Stimulated activated CD4-positive, alpha-beta T cell treated with anti-CD3 and anti-CD28 coated beads, Interleukin-2, amount 100 ng/mL, for 24 hours (primary cell): ENCODE results near the gene SOX15.
A peak's percentile ranks its signal among the peaks of the same experiment; 100 is the strongest.

Source experiments
- DNase-seq, 2 donors: peaks; one replicate each; pipeline ENCODE4 v3.0.0-alpha.2; 2020

SOX15 gene

DNA sequence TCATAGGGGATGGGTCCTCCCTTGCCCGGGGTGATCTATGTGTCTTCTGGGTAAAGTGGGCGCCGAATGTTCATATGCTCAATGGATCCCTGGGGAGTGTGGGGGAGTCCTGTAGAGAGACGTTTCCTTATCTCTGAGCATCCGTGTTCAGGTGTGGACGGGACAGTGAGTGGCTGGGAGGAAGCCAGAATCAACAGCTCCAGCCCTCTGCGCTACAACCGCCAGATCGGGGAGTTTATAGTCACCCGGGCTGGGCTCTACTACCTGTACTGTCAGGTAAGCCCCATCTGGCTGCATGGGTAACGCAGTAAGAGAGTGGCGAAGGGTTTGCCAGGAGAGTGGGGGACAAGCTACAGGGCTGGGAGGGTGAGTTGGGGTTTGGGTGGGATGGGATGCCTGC, 33.3 kb downstream of the SOX15 start:
- no peak for DNase-seq

DNA sequence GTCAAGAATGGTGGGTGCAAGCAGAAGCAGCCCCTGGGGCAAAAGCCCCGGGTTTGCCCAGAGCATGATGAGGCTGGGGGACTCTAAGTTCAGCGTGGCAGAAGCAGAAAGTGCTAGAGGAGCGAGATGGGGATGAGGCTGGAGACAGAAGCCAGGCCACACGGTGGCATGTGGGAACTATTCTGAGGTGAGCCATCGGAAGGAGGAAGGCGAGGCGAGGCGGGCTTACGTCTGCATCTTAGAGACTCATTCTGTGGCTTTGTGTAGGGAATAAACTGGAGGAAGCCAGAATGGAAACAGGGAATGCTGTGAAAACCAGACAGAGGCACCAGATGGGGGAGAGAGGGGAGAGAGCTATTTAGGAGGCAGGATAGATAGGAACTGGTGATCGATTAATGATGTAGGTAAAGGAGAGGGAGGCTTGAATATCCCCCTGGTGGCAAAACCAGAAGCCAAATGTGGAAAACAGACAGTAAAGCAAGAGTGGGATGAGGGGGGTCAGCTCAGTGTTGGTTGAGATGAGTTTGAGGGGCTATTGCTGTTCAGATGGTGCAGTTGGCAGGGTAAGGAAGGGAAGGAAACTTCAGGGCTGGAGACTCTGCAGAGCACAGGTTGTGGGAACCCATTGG, 34.5 kb downstream of the SOX15 start:
- DNase-seq, result no peak

DNA sequence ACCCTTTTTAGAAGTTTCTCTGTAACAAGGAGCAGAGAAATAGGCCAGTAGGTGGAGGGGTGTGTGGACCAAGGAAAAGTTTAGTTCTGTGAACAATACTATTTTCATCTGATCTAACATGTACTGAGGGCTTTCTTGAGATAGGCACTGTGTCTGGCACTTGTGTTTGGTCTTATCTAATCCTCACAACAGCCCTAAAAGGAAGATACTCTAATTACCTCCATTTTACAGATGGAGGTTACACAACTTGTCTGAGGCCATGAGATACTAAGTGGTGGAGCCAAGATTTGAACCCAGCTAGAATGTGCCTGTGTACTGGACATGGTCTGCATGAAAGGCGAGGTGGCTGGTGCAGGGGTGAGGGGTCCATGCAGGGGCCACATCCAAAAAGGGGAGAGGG, 36.5 kb downstream of the SOX15 start:
- no peak for DNase-seq

DNA sequence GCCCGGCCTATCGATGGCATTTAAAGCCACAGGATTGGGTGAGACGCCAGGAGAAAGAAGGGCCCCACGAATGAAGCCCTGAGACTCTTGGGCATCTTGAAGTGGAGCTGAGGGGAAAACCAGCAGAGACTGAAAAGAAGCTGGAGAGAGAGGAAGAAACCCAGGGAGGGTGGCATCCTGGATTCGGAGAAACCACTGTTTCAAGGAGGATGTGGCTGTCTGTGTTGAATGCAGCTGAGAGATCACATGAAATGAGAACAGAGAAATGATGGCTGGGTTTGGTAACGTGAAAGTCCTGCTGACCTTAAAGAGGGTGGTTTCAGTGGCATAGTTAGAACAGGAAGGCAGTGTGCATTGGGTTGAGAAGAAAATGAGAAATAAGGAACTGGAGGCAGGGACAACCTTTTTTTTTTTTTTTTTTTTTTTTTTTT, 37.3 kb downstream of the SOX15 start:
- DNase-seq, result no peak

DNA sequence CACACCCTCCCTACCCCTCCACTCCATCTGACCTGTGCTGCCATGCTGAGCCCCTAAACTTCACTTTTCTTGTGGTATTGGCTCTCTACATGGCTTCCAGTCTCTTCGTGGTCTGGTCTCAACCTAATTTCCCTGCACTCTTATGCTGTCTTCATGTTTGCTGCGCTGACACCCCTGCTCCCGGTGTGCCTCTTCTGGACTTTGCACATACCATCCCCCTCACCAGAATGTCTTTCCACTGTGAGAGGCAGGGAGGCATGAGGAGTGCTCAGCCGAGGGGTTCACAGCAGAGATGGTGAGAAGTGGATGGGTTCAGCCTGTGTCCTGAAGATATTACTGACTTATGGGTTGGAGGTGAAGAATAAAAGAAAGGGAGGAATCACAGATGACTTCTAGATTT, 38.5 kb downstream of the SOX15 start:
- DNase-seq, result no peak

DNA sequence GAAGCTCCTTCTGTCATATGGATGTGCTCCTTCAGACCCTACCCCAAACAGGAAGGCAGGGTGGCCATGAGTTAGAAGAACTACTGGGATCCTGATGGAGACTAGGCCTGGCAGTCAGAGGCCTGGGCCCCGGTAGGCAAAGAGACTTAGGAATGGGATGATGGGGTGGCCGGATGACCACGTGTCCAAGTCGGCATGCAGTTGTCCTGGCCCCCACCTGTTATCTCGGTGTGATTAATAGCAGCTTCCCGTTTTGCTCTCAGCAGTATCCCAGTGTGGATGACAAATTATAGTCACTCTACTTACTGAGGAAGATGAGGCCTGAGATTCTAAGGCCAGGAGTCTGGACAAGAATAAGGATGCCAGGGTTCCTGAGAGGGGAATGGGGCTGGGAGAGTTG, 39.5 kb downstream of the SOX15 start:
- no peak for DNase-seq

DNA sequence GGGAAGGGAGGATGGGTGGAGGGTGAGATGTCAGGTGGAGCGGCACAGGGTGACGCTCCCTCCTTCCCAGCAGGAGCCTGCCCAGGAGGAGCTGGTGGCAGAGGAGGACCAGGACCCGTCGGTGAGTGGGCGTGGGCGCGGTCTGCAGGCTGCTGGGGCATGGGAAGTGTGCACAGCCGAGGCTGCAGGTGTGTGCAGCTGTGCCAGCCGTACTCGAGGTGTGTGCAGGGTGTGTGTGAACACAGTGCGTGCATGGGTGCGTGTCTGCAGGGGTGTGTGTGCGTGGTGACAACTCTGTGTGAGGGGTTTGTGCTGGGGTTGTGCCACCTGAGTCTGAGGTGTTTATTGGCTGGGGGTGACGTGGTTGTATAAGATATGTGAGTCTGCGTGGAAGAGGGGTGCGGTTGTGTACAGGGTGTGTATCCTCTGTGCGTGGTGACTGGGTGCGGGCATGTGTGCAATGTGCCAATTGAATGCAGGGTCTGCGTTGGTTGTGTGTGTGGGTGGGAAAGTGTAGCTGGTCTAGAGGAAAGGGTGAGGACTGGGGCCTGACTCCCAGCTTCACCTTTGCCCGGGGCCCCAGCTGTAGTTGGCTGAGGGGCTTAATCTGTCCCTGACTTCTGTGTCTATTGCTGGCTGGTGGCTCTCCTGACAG, 40.4 kb downstream of the SOX15 start:
- peak; percentile 49 to 55 for DNase-seq

DNA sequence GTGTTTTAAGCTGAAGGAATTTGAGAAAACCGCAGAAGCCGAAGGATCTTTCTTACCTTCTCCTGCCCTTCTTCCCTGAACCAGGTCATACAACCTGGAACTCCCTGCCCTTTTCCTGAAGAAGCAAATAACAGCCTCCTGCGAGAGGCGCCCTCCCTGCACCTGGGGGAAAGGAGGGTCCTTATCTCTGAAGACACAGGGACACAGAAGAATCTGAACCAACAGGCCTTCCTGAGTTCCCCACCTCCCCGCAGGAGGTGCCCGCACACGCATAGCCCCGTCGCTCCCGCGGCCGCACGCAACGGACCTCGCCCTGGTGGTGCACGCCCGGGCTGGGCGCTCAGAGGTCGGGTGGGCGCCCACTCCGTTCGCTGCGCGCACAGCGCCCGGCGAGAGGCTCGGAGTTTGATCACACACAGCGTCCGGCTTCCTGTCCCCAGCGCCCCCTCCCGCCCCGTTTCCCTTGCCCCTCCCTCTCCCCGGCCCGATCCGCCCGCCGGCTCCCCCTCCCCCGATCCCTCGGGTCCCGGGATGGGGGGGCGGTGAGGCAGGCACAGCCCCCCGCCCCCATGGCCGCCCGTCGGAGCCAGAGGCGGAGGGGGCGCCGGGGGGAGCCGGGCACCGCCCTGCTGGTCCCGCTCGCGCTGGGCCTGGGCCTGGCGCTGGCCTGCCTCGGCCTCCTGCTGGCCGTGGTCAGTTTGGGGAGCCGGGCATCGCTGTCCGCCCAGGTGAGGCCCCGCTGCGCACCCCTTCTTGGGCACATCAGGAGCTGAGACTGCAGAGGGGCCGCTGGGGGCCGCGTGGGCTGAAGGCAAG, 41.1 kb downstream of the SOX15 start, which contains the start of gene TNFSF12:
Gene TNFSF12 (plus strand): TSS at position 474 of the 816 bp plus-strand sequence. CDS start 96 bp downstream, at position 570.
- peak; percentile 60 to 66 for DNase-seq

DNA sequence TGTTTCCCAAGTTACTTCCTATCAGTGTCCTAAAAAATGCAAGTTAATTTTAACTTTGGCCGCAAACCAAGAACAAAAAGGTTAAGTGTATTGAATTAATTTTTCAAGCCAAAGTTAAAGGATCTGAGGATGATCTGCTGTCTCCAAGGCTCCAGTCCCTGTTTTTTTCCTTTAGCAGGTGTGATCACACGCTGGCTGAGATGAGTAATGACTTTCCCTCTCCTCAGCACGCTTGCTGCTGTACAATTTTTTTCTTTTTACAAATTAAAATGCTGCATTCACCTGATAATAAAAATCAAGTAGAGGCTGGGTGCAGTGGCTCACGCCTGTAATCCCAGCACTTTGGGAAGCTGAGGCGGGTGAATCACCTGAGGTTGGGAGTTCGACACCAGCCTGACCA, 45.0 kb downstream of the SOX15 start:
- no peak for DNase-seq

DNA sequence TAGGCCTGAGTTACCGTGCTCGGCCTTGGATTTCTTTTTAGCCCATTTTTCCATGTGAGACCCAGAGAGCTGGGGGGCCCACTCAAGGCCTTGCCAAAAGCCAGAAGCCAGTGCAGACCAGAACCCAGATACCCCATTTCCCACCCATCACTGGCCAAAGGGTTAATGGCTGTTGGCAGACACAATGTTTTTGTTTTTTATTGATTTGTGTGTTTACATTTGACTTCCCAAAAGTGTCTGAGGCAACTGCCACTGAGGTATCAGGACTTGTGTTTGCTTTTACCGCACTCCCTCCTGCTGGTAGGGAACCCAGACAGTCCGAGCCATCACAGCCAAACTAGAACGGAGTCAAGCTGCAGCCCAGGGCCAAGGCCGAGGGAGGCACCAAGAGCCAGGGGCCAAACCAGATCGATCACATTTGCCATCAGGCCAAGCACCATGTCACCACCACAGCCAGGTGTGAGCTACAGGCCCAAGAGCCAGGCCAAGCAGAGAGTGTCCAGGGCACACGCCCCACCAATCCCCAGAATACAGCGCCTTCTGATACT, 48.7 kb downstream of the SOX15 start:
- no peak for DNase-seq

DNA sequence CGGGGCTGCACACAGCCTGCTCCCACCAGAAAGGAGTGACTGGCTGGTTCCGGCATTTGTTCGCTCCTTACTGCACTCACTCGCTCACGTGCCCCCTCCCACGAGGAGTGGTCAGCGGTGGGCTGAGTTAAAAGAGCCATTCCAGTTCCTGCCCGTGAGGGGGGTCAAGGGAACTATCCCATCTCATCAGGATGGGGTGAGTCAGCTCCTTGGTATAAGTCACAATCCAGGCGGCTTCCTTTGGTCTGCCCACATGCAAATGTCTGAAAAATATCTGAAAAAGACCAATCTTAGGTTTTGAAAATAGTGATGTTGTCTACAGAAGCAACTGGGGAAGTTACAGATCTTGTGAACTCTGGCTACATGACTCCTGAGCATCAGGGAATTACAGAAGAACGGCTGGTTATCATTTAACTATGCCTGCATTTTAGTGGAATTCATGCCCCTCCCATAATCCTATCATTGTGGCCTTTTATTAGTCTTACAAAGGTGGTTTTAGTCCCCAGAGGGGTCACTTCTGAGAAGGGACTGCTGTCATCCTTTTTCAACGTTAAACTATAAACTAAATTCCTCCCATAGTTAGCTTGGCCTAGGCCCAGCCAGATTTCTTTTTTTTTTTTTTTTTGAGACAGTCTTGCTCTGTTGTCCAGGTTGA, 50.9 kb downstream of the SOX15 start:
- no peak for DNase-seq
